22Rv1 (cell line): Measurements from ENCODE around the gene NAV1.

Source experiments
- ZFX ChIP-seq: fragments of 450-650 bp; IDR thresholded peaks from 2 replicates; pipeline ENCODE4 v1.6.1; 2017; ENCODE audit warnings: antibody characterized with exemption, borderline replicate concordance
- TF ChIP-seq, protein P1 (sequence below): fragments of 450-650 bp; IDR thresholded peaks from 2 replicates; pipeline ENCODE4 v1.5.1; 2017; ENCODE audit warnings: mild to moderate bottlenecking

DNA sequence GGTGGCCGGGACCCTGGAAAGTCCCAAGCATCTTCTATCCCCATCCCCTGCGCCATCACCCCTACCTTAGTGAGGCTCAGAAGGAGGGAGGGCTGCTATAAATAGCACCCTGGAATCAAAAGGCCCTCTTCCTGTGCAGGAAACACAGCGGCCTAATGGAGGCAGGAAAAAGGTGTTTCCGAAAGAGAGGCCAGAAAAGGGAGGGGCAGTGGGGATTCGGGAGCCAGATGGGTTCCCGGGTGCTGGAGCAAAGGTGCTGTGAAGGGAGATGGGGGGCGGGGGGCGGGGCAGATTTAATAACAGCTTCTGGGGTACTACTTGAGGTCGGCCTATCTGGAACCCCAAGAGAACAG is 16.6 kb downstream of the NAV1 start:
- TF ChIP-seq, protein P1, sequence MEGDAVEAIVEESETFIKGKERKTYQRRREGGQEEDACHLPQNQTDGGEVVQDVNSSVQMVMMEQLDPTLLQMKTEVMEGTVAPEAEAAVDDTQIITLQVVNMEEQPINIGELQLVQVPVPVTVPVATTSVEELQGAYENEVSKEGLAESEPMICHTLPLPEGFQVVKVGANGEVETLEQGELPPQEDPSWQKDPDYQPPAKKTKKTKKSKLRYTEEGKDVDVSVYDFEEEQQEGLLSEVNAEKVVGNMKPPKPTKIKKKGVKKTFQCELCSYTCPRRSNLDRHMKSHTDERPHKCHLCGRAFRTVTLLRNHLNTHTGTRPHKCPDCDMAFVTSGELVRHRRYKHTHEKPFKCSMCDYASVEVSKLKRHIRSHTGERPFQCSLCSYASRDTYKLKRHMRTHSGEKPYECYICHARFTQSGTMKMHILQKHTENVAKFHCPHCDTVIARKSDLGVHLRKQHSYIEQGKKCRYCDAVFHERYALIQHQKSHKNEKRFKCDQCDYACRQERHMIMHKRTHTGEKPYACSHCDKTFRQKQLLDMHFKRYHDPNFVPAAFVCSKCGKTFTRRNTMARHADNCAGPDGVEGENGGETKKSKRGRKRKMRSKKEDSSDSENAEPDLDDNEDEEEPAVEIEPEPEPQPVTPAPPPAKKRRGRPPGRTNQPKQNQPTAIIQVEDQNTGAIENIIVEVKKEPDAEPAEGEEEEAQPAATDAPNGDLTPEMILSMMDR = no peak
- TF ChIP-seq ZFX = no peak
